Head of caudate nucleus (tissue), 42 donors: ENCODE measurements around the gene CDKN2B.

Experiments used
- DNase-seq, 42 donors: peaks; one replicate each; pipeline versions ENCODE4 v3.0.0 to v3.0.0-alpha.2; 2020 to 2021; ENCODE audit warnings: mixed read lengths in 7 of 42
- intact Hi-C: fragments of 100-400 bp; cut with DNase I; formaldehyde crosslinking; loops from one replicate; pipeline ENCODE4 v1.15.0; 2022

Gene CDKN2B

GRCh38 chr9:22037954-22038690 lies 29.0 kb upstream of the CDKN2B start:
- intact Hi-C loops = loop anchor here (10.0 kb wide), 1 partner anchor 223 kb away; no protein-coding TSS in a partner anchor
- DNase-seq = no peak

GRCh38 chr9:22036866-22037626 lies 27.9 kb upstream of the CDKN2B start:
- no peak for DNase-seq
- intact Hi-C loops = loop anchor here (10.0 kb wide), 1 partner anchor 222 kb away; no protein-coding TSS in a partner anchor

- intact Hi-C loops = loop anchor here (10.0 kb wide), 1 partner anchor 221 kb away; no protein-coding TSS in a partner anchor
- no peak for DNase-seq
Observed at GRCh38 chr9:22035591-22036011, 26.5 kb upstream of the CDKN2B start.

- no peak for DNase-seq
- intact Hi-C loops = loop anchor here (10.0 kb wide), 1 partner anchor 218 kb away; no protein-coding TSS in a partner anchor
Observed at GRCh38 chr9:22033012-22033630, 24.0 kb upstream of the CDKN2B start.

GRCh38 chr9:22031655-22032411 lies 22.7 kb upstream of the CDKN2B start:
- no peak for DNase-seq
- intact Hi-C loops = loop anchor here (10.0 kb wide), 1 partner anchor 217 kb away; no protein-coding TSS in a partner anchor

- intact Hi-C loops = loop anchor here (10.0 kb wide), 1 partner anchor 215 kb away; no protein-coding TSS in a partner anchor
Observed at GRCh38 chr9:22030101-22030598, 21.0 kb upstream of the CDKN2B start.

GRCh38 chr9:22029231-22029630 lies 20.1 kb upstream of the CDKN2B start:
- DNase-seq = no peak
- intact Hi-C loops = no loop called here

More at GRCh38 chr9:22030101-22030598, 21.0 kb upstream of the CDKN2B start:
- DNase-seq = no peak

GRCh38 chr9:22028394-22028793 lies 19.3 kb upstream of the CDKN2B start:
- no peak for DNase-seq
- intact Hi-C loops = no loop called here

- no peak for DNase-seq
- intact Hi-C loops = no loop called here
Observed at GRCh38 chr9:22026696-22027095, 17.6 kb upstream of the CDKN2B start.

- DNase-seq = no peak
- intact Hi-C loops = no loop called here
Observed at GRCh38 chr9:22022396-22022795, 13.3 kb upstream of the CDKN2B start.

- intact Hi-C loops = no loop called here
- DNase-seq = no peak
Observed at GRCh38 chr9:22010866-22011625, 1.9 kb upstream of the CDKN2B start.

- no peak for DNase-seq
- intact Hi-C loops = loop anchor here (2.0 kb wide), 1 partner anchor 15 kb away; the partner anchor contains the start of genes CDKN2A and CDKN2B-AS1
Observed at GRCh38 chr9:22009506-22009867, 382 bp upstream of the CDKN2B start.

GRCh38 chr9:22008384-22008716 lies 755 bp downstream of the CDKN2B start:
- intact Hi-C loops = loop anchor here (2.0 kb wide), 1 partner anchor 14 kb away; the partner anchor contains the start of genes CDKN2A and CDKN2B-AS1
- DNase-seq = no peak

- DNase-seq = no peak
- intact Hi-C loops = no loop called here
Observed at GRCh38 chr9:22005702-22006606, 3.2 kb downstream of the CDKN2B start.

- DNase-seq = no peak
- intact Hi-C loops = no loop called here
Observed at GRCh38 chr9:22005021-22005701, 3.9 kb downstream of the CDKN2B start.

GRCh38 chr9:22002038-22002437 lies 7.1 kb downstream of the CDKN2B start:
- intact Hi-C loops = no loop called here
- DNase-seq = no peak
